ENCODE measurements around the gene ABLIM1.

The ABLIM1 gene

GRCh38 chr10:114458216-114458920, 199.7 kb downstream of the ABLIM1 start:
- DNase-seq (ENCODE audit: low spot score), result no peak

GRCh38 chr10:114453576-114453975, 204.5 kb downstream of the ABLIM1 start:
- DNase-seq (ENCODE audit: low spot score), result no peak

GRCh38 chr10:114448897-114449296, 209.2 kb downstream of the ABLIM1 start:
- no peak for DNase-seq (ENCODE audit: low spot score)

- DNase-seq (ENCODE audit: low spot score), result no peak
Observed at GRCh38 chr10:114445332-114445731, 212.7 kb downstream of the ABLIM1 start.

GRCh38 chr10:114444819-114445218, 213.3 kb downstream of the ABLIM1 start:
- no peak for DNase-seq (ENCODE audit: low spot score)

- DNase-seq (ENCODE audit: low spot score), result no peak
Observed at GRCh38 chr10:114442091-114442630, 215.9 kb downstream of the ABLIM1 start.

- DNase-seq (ENCODE audit: low spot score), result no peak
Observed at GRCh38 chr10:114441107-114441506, 217.0 kb downstream of the ABLIM1 start.

- DNase-seq (ENCODE audit: low spot score), result no peak
Observed at GRCh38 chr10:114437473-114438292, 220.4 kb downstream of the ABLIM1 start.

GRCh38 chr10:114436941-114437340, 221.1 kb downstream of the ABLIM1 start:
- DNase-seq (ENCODE audit: low spot score), result no peak

GRCh38 chr10:114432566-114433093, 225.4 kb downstream of the ABLIM1 start:
- no peak for DNase-seq (ENCODE audit: low spot score)

GRCh38 chr10:114431414-114432135, 226.5 kb downstream of the ABLIM1 start:
- no peak for DNase-seq (ENCODE audit: low spot score)

- DNase-seq (ENCODE audit: low spot score), result no peak
Observed at GRCh38 chr10:114430688-114431413, 227.2 kb downstream of the ABLIM1 start.

- DNase-seq (ENCODE audit: low spot score), result no peak
Observed at GRCh38 chr10:114429581-114430335, 228.3 kb downstream of the ABLIM1 start.

- no peak for DNase-seq (ENCODE audit: low spot score)
Observed at GRCh38 chr10:114427124-114427852, 230.8 kb downstream of the ABLIM1 start.

- DNase-seq (ENCODE audit: low spot score), result no peak
Observed at GRCh38 chr10:114426476-114426875, 231.6 kb downstream of the ABLIM1 start.

- DNase-seq (ENCODE audit: low spot score), result no peak
Observed at GRCh38 chr10:114420811-114421485, 237.1 kb downstream of the ABLIM1 start.

- no peak for DNase-seq (ENCODE audit: low spot score)
Observed at GRCh38 chr10:114418109-114418508, 240.0 kb downstream of the ABLIM1 start.

- no peak for DNase-seq (ENCODE audit: low spot score)
Observed at GRCh38 chr10:114412907-114413797, 244.9 kb downstream of the ABLIM1 start.
